IMR-90 (cell line): ENCODE data around the gene SPATA25.

ENCODE experiments used
- CTCF ChIP-seq: conservative IDR thresholded peaks from 2 replicates; pipeline ENCODE4 v1.5.1; 2012; ENCODE audit warnings: mild to moderate bottlenecking, low read depth, low read length, improper control_type of control experiment
- ELK1 ChIP-seq: fragments of 150-350 bp; IDR thresholded peaks from 2 replicates; pipeline ENCODE4 v1.6.1; 2016; ENCODE audit warnings: low read depth, mild to moderate bottlenecking, low read length, moderate library complexity, borderline replicate concordance
- POLR2A ChIP-seq: IDR thresholded peaks from 2 replicates; pipeline ENCODE4 v1.6.1; 2012; ENCODE audit warnings: mild to moderate bottlenecking, low read depth, low read length
- RFX5 ChIP-seq: IDR thresholded peaks from 2 replicates; pipeline ENCODE4 v1.8.0; 2012; ENCODE audit warnings: low read depth, mild to moderate bottlenecking, low read length, moderate library complexity

- no peak for TF ChIP-seq CTCF
- TF ChIP-seq RFX5: no peak
- TF ChIP-seq ELK1: no peak
- TF ChIP-seq POLR2A: no peak
Measured at GRCh38 chr20:45888681-45889080, 1.3 kb upstream of the SPATA25 start.
